ENCODE measurements around the gene MAEL.

DNA sequence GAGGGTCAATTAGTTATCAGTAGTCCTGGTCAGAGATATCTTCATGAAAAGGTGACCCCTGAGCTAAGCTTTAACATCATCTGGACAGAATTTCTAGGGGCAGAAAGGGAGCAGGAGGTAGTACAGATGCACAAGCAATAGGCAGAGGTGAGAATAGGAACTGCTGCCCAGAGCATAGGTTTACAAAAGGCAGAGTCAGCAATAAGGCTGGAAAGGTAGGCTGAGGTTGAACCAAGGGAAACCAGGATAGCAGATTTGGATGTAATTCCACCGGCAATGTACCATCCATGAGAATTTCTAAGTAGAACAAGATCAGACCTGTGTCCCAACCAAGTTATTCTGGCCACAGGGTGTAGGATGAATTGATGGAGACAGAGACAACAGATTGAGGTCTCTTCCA lies 7.5 kb upstream of the MAEL start:
- TF ChIP-seq, protein P1, sequence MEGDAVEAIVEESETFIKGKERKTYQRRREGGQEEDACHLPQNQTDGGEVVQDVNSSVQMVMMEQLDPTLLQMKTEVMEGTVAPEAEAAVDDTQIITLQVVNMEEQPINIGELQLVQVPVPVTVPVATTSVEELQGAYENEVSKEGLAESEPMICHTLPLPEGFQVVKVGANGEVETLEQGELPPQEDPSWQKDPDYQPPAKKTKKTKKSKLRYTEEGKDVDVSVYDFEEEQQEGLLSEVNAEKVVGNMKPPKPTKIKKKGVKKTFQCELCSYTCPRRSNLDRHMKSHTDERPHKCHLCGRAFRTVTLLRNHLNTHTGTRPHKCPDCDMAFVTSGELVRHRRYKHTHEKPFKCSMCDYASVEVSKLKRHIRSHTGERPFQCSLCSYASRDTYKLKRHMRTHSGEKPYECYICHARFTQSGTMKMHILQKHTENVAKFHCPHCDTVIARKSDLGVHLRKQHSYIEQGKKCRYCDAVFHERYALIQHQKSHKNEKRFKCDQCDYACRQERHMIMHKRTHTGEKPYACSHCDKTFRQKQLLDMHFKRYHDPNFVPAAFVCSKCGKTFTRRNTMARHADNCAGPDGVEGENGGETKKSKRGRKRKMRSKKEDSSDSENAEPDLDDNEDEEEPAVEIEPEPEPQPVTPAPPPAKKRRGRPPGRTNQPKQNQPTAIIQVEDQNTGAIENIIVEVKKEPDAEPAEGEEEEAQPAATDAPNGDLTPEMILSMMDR (IDR thresholded peaks at IDR 0.05): no peak
- no peak for TF ChIP-seq POLR2A (IDR thresholded peaks at IDR 0.05)

Data from thyroid gland (tissue), 4 donors.